Inflammatory macrophage treated with lipopolysaccharide for 1 hour (primary cell): ENCODE results near the gene PPP3R1.
"Not testable (repeated sequence)": the region's sequence is repeated elsewhere in the genome, so short reads cannot be mapped to it uniquely, and the experiment has no call there.

Experiments
- DNase-seq, 2 donors: peaks; one replicate each; pipeline ENCODE4 v3.0.0-alpha.2; 2020 to 2022

PPP3R1 gene

DNA sequence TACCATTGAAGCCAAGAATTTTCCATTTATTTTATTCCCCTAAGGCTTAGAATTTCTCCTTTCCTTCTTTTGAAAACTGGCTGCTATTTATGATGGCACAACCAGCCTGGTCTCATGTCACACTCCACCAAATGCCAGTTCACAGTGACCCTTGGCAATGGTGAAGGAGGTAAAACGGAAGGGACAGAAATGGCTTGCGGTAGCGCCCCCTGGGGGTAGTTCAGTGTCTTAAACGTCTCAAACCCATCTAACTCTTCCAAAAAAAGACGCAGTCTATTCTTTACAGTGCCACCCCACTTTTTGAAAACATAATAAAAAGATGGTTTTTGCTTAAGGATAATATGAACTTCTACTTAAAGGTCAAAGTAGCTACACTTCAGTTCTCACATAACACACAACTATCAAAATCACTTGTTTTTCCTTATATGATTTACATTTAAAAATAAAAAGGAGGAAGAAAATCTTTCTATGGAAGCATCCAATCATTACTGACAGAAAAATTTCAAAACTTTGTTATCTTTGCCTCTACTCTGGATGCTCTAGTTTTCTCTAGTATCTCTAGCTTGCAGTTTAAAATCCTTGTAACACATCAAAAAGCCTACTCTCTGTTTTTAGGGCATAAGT lies 66.7 kb downstream of the PPP3R1 start:
- DNase-seq: peak; percentile 49 to 84

DNA sequence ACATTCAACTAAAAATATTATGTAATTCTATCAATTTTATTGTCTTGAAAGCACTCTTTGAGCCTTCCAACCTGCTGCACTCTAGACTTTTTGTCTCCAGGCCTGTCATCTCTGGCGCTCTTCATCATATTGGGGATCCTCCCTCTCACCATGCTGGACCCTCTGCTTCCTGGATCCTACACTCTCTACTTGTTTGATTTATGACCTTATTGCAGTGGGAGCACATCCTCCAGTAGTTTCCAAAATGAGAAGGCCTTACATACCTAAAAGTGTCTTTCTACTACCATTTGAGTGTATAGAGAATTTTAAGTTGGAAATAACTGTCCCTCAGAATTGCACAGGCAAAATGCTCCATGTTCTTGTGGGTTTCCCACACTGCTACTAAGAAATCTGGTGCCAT lies 69.4 kb downstream of the PPP3R1 start:
- DNase-seq: no peak

DNA sequence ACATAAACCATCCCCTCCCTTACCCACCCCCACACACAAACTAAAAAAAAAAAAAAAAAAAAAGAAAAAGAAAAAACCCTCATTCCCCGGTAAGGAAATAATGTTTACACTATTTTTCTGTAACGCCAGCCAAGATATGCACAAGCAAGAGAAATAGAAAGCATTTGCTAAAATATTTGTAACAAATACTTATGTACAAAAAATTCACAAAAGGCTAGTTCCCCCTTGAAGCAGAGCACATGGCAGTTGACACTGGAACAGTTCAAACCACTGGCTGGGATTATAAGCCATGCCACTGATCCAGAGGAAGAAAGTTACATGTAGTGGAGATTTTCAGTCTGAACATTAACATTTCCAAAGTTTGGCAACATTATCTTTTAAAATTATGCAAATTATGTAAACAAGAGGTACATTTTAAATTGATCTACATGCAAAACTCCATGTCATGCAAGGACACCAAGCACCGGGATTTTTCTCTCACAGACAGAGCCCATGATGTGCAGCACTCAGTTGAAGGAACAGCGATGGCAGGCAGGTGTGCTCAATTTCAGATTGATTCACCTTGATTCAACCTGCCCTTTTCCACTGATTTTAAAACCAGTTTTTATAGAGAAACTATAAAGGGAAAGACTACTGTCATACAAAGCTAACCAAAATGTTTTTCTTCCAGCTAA lies 73.2 kb downstream of the PPP3R1 start:
- no peak for DNase-seq

DNA sequence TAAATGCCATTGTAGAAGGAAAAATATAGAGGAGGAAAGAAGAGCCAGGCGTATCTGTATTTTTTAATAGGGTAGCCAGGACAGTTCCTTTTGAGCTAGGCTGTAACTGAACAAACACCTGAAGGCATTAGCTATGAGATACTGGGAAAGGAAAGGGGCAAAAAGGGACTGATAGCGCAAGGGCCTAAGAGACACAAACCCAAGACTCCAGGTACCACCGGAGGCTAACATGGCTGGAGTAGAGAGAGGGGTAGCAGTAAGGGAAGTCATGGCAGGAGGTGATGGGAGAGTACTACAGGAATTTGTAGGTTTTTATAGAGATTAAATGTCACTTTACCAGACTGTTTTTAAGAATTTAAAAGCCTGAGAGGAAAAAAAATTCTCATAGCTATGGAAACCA lies 73.9 kb downstream of the PPP3R1 start:
- no peak for DNase-seq

DNA sequence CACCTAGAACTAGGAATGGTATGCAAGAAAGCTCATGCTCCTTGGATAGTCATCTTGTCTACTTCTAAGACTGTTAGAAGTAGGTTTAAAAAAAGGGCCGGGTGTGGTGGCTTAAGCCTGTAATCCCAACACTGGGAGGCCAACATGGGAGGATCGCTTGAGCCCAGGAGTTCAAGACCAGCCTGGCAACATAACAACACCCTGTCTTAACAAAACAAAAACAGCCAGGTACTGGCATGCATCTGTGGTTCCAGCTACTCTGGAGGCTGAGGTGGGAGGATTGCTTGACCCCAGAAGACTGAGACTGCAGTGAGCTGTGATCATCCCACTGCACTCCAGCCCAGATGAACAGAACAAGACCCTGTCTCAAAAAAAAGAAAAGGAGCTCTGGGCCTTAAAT lies 74.8 kb downstream of the PPP3R1 start:
- no peak for DNase-seq

DNA sequence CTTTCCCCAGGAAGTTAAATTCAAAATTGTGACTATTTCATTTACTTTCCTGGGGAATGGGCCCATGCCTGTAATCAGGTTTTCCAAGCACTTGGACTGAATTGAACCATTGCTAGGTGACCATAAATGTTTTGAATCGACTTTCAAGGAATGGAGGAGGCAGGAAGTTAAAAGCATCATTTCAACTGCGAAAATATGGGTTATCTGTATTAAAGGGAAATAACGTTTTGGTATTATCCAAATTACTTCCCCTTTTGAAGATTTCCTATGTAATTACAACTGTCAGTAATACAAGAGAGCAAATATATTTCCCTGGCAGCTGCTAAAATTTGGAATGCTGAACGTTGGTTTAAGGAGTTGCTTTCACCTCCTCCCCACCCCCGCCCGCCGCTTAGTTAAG lies 75.7 kb downstream of the PPP3R1 start:
- DNase-seq: no peak

DNA sequence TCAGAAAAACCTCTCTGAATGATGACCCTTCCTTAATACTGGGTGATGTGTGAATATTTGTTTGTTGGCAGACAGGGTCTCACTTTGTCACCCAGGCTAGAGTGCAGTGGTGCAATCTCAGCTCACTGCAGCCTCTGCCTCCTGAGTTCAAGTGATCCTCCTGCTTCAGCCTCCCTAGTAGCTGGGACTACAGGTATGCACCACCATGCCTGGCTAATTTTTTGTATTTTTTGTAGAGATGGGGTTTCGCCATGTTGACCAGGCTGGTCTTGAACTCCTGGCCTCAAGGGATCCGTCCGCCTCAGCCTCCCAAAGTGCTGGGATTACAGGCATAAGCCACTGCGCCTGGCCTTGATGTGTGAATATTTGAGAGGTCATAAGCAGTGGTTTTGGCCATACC lies 77.1 kb downstream of the PPP3R1 start:
- not testable (repeated sequence) for DNase-seq

DNA sequence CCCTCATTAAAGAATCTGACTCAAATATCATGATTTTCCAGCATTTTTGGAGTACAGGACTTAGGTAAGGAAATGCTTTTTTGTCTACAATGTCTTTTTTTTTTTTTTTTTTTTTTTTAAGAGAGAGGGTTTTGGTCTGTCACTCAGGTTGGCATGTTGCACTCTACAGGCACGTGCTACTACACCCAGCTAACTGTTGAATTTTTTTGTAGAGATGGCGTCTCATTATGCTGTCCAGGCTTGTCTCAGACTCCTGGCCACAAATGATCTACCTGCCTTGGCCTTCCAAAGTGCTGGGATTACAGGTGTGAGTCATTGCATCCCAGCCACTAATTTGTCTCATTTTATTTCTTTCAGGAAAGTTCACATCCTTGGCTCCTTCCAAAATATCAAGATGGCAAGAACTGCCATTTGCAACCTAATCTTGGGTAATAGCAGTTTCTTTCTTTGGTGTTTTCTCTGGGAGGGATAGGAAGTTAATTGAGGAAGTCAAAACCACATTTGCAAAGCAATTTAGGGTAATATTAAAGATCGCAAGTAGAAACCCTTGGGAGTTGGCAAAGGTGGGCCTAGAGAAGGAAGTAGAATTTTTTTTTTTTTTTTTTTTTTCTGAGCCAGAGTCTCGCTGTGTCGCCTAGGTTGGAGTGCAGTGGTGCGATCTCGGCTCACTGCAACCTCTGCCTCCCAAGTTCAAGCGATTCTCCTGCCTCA lies 79.2 kb downstream of the PPP3R1 start:
- peak; percentile 74 to 79 for DNase-seq

DNA sequence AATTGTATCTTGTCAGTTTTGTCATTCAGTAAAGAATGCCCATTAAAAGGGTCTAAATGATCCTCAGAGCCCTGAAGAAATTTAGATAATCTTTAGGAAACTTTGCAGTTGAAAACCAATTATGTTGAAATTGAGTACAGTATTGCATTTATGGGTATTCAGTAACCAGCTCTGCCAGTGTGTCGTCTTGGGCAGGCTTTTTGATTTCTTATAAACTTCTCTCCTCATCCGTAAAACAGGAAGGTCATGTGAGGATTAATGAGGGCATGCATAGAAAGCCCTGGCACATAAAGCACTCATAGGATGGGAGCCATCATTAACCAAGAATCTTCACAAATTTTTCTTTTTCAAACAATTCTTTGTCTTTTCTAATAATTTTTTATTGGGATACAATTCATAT lies 79.8 kb downstream of the PPP3R1 start:
- no peak for DNase-seq

DNA sequence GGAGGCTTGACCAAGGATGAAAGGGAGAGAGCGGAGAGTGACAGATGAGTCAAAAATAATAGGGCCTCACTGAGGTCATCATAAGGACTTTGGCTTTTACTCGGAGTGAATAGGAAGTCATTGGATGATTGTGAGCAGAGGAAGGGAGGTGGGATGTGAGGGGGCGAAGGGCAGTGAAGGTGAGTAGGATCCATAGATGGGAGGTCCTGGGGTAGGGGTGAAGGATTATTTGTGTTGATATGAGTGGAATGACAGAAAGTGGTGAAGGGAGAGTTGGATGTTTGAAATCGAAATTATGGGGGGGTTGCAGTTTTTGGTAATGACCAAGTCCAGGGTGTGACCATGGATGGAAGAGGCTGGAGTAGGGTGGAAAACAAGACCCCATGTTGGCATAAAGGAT lies 80.6 kb downstream of the PPP3R1 start:
- DNase-seq: no peak

DNA sequence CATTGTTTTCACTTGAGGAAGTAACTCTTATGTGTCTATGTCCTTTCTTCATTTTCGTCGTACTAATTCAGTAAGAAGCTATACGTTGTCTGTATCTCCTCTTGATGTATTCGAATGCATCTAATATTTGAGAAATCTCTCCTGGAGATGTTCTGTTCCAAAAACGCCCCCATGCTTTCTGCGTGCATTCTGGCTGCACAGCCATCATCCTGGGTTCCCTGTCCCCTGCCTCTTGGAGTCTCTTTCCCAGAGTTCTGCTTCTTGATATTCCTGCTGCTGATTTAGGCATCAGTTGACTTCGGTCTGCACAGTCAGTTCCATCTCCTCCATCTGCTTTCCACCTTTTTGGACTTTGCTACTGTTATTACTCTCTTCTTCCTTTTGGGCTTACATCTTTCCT lies 81.2 kb downstream of the PPP3R1 start:
- DNase-seq: no peak

DNA sequence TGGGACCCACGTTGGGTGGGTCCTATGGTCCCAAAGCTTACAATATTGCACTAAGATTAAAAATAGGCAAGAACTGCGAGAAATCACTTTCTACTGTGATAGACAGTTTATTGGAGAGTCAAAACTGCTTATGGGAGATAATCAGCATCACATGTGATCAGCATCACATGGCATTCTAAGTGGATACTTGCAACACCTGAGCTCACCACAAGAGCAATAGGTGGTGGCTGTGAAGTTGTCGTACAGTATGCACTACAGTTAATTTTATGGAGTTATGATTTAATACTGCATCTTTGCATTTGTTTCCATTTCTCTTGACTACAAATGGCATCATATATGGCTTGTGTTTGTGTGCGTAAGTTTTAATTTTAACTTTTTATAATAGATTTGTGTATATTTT lies 83.0 kb downstream of the PPP3R1 start:
- DNase-seq: no peak

DNA sequence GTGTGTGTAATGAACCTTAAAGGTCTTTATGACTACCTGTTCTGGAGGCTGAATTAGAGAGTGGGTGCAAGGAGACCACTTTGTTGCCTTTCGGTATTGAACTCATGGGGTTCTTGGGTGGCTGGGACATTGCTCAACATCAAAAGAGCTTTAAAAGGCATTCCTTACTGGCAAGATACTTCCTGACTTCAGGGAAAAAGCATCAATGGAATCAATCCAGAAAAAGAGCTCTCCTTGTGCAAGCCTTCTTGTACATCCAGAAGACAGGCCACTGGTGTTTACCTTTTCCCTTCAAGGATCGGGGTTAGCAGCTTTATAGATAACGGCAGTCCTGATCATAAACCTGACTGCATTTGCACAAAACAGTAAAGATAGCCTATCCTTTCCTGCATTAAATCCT lies 85.1 kb downstream of the PPP3R1 start:
- DNase-seq: no peak

DNA sequence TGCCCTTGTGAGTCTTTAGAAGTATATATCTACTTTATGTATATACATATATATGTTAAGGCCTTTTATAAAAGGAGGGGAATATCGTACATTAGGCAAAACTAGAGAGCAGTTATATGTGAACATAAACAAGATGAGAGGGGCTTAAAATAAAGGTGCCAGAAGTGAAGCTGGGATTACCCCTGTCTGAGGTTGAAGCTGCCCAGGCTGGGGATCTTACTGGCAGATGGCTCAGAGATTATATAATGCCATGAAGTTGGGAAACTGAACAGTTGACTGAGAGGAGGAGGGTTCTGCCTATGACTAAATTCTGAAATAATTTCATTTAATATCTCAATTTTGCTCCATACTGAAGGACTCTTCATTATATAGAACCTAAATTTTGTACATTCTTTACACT lies 88.7 kb downstream of the PPP3R1 start:
- DNase-seq: no peak

DNA sequence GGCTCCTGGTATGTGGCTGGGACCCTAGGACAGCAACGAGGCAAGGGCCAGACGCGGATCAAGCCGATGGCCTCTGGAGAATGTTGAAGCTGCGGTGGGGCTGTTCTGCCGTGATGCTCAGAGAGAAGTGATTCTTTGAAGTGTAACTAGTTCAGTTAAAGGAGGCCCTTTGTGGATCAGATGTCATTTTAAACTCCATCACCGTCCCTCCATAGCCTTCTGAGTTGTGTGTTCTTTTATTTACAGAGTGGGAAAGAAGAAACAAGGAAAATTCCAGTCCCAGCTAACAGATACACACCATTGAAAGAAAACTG lies 94.2 kb downstream of the PPP3R1 start:
- peak in 1 of 2 donors; percentile 23 for DNase-seq

DNA sequence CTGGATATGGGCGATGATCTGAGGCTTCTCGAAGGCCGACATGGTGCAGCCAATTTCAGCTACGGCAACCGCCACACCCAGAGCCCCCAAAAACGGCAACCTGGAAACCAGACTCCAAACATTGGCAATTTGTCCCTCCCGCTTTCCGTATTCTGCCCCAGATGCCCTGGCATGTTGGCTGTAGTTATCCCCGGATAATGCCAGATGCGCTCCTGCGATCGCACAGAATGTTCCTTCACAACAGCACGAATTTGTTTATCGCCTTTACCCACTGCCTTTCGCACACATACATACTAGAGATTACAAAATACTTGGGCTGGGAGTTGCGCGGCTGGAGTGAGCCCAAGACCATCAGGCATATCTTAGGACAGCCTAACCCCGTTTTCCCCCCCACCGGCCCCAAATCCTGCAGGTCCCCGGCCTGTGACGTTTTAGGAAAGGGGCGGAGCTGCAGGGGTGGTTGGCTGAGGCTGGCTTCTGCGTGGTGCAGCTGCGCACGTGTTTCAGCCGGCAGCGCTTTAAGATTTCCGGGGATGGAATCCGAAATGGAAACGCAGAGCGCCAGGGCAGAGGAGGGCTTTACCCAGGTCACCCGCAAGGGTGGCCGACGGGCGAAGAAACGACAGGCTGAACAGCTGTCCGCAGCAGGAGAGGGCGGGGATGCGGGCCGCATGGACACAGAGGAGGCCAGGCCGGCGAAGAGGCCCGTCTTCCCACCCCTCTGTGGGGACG lies 94.8 kb downstream of the PPP3R1 start, which contains the start of gene PNO1:
Gene PNO1, plus strand, starts transcription at position 487 of the 732 bp plus-strand sequence. Its CDS starts 47 bp downstream, at position 534.
- peak; percentile 92 to 99 for DNase-seq

DNA sequence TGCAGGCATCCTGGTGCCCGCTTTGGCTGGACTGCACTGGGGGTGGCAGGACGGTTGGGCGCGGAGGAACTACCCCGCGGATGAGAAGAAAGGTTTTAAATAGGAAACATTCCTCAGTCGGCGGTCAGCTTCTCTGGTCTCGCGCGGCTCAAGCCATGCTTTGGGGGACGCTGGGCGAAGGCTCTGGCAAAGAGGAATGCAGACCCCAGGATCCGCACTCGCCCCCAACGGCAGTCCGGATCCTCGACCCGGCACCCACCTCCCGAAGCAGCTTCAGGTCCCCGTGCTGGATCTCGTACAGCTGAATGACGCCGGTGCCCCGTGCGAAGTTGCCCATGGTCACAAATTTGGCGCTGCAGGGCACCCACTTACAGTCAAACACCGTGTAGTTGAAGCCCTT lies 95.3 kb downstream of the PPP3R1 start:
- peak in 1 of 2 donors; percentile 15 for DNase-seq

DNA sequence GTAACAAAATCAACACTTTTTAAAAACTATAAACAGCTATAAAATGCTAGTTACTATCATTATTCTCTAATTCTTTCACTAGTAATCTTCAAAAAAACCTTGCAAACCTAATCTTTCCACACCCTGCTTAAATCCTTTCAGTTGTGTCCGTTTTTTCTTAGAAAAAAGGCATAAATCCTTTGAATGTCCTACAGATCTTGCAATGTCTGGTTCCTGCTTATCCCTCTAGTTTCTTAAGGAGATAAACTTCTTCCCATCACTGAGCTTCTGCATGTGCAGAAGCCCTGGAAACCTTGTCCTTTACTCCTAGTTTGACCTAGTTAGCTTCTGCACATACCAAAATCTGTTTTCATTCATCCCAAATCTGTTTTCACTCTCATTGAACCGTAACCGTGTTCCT lies 95.9 kb downstream of the PPP3R1 start:
- DNase-seq: no peak

DNA sequence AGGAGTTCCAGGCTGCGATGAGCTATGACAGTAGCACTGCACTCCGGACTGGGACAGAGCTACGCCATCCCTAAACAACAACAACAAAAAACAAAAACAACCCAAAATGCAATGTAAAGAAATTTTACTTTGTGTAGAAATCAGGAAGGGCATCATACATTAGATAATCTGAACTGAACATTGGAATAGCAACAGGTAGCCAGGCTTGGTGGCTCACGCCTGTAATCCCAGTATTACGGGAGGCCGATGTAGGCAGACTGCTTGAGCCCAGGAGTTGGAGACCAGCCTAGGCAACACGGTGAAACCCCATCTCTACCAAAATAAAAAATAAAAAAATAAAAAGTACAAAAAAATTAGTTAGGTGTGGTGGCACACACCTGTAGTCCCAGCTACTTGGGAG lies 96.7 kb downstream of the PPP3R1 start:
- DNase-seq: no peak

DNA sequence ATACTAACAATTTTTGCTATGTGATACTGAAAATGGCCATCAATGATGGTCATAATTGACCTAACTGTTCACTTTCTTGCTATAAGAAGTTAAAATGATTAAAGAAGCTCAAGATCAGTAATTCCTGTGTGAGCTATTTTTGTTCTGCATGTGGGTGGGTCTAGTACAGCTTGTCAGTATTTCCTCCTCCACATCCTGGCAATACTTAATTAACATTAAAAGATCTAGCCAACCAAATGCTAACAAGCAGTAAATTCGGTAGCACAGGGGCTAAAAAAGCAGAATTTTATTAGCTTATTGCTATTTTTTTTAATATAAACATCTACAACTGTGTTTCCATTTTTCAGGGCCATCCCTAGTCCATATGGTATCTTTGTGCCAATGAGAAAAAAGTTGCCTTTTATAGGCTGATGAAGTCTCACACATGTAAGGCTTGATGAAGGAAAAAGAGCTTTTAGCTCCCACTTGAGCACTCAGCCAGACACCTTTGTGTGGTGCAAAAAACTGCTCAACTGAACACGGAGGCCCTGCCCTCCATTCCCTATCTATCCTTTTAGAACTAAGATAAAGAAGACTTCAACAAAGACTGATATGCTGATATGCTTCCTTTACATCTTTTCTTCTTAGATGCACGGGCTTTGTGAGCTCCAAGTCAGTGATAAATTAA lies 99.5 kb downstream of the PPP3R1 start:
- DNase-seq: no peak

DNA sequence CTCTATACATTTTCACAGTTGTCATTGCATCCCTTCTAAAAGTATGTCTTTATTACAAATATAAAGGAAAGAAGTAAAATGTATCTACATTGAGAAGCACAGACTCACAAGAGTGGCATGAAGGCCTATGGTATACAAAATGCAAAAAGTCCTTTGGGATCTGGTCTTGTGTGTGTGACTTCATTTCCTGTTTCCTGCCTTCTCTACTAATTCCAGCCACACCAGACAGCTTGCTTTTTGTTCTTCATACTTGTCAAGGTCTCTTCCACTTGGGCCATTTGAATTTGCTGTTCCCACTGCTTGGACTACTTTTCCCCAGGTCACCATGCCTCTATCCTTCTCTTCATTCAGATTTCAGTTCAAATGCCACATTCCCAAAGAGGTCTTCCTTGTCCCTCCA lies 101.3 kb downstream of the PPP3R1 start:
- DNase-seq: peak in 1 of 2 donors; percentile 22

DNA sequence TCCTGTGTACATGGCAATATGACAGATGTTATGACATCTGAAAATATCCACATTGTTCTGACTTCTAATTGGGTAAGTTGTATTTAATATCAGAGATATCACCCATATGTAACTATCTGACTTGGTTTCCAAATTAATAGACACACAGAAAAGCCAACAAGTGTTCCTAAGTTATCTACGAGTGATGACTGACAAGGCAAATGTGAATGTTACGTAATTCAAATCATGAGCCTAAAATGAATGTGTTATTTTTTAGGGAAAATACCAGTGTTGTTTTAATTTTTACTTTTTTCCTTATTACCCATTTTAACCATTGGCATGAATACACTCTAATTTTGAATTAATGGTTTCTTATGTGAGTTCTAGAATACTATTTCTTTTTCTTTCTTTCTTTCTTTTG lies 110.5 kb downstream of the PPP3R1 start:
- DNase-seq: no peak
